Stimulated activated CD8-positive, alpha-beta memory T cell treated with anti-CD3 and anti-CD28 coated beads, Interleukin-12 subunit alpha, Interleukin-12 subunit beta, amount 100 ng/mL, for 1 hour (primary cell): ENCODE results near the gene TMEM250.
"Not testable (repeated sequence)": the region's sequence is repeated elsewhere in the genome, so short reads cannot be mapped to it uniquely, and the experiment has no call there.

ENCODE experiments used
- DNase-seq: peaks from one replicate; pipeline ENCODE4 v3.0.0-alpha.2; 2020; ENCODE audit warnings: low read depth

TMEM250 gene, protein sequence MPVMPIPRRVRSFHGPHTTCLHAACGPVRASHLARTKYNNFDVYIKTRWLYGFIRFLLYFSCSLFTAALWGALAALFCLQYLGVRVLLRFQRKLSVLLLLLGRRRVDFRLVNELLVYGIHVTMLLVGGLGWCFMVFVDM

GRCh38 chr9:136118320-136119060 is at the start of gene TMEM250:
TMEM250 (minus strand) TSS chr9:136118875; CDS start chr9:136116900, 1,975 bp downstream.
- peak; percentile 93 for DNase-seq

GRCh38 chr9:136163248-136163850 is 44.7 kb upstream of the TMEM250 start:
- no peak for DNase-seq

GRCh38 chr9:136160995-136161610 is 42.4 kb upstream of the TMEM250 start:
- no peak for DNase-seq

DNA sequence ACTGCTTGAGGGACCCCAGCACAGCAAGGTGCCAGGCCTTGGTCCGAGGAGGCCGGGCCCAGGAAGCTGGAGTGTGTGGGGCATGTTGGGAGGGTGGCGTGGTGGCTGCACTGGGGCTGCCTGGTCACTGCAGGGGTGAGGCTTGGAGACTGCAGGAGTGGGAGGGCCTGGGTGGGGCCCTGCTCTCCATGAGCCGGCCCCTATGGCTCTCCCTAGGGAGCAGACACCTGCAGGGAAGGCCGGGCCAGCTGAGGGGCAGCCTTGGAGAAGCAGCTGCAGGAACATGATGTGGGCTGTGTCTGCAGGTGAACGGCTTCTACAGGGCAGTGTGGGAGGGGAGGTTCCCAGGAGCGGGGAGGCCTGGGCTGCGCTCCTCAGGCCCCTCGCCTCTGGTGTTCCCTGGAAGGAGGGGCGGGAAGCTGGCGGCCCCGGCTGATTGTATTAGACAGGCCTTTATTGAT is 41.7 kb upstream of the TMEM250 start:
- no peak for DNase-seq

DNA sequence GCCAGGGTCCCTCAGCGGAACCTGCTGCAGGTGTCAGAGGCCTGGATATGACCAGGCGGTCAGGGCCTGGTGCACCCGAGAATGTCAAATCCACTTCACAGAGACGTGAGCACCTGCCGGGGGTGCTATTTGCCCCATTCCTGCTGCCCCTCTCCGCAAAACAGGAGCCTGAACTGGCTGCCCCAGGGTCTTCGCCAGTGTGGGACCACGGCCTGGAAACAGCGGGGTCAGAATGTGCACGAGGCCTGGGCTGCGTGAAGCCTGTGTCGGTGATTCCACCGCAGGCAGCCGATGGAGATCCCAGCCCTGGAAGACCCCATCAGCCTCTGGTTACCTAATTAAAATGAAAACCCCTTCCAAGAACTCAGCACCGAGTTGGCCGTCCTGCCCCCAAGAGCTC is 41.2 kb upstream of the TMEM250 start:
- no peak for DNase-seq

DNA sequence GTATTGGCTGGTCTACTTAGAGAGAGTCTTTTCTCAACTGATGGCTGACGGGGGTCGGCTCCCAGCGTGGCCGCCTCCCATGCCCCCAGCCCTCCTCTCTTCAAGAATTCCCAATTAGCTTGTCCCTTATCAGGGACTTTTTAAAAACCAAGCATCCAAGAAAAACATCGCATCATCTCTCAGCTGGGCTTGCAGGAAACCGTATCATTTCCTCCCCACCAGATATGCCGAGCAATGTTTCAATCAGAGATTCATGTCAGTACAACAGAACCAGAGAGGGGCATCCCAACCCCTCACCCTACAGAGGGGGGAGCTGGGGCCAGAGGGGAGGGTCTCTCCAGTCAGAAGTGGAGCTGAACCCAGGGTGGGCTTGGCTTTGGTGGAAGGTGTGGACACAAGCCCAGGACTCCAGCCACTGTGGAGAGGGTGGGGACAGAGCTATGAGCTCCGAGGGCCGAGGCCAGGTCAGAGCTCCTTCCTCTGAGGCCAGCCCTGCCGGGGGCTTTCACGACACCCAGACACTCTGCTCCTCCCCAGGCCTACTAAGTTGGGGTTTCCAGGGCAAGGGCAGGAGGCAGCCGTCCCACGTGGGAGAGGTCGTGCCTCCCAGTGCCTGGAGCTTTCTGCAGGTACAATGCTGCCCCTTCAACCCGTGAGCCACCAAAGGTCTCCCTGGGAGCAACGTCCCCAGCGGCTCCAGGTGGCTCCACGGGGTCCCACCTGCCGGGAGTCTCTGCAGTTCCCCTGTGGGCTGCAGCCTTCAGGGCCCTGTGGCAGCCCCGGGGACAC is 39.0 kb upstream of the TMEM250 start:
- no peak for DNase-seq

GRCh38 chr9:136156209-136157120 is 37.8 kb upstream of the TMEM250 start:
- no peak for DNase-seq

- DNase-seq = no peak
These were observed 36.9 kb upstream of the TMEM250 start for GRCh38 chr9:136155576-136155975.

DNA sequence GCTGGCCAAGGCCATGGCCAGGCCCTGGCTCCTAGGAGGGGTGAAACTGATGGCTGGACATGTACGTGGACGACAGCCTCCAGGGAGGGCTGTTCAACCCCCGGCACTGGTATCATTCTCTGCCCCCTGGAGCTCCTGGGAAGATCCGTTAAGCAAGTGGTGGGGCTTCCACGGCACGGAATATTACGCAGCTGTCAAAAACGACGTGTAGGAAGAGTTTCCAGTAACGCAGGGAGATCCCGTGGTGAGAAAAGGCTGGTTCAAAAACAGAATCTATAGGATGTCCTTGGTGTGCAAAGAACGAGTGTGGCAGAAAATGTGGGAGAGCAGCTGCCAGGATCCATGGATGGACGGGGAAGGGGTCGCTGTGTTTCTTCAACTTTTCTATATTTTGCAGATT is 36.3 kb upstream of the TMEM250 start:
- DNase-seq = no peak

- no peak for DNase-seq
These were observed 34.8 kb upstream of the TMEM250 start for GRCh38 chr9:136153381-136154065.

GRCh38 chr9:136152931-136153330 is 34.3 kb upstream of the TMEM250 start:
- DNase-seq = no peak

DNA sequence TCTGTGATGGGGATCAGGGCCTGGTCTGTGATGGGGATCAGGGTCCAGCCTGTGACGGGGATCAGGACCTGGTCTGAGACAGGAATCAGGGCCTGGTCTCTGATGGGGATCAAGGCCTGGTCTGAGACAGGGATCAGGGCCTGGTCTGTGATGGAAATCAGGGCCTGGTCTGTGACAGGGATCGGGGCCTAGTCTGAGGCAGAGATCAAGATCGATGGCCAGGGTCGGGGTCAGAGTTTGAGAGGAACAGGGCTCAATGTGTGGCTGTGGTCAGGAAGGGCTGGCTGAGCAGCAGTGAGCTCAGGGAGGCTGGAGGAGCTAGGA is 33.8 kb upstream of the TMEM250 start:
- DNase-seq = no peak

DNA sequence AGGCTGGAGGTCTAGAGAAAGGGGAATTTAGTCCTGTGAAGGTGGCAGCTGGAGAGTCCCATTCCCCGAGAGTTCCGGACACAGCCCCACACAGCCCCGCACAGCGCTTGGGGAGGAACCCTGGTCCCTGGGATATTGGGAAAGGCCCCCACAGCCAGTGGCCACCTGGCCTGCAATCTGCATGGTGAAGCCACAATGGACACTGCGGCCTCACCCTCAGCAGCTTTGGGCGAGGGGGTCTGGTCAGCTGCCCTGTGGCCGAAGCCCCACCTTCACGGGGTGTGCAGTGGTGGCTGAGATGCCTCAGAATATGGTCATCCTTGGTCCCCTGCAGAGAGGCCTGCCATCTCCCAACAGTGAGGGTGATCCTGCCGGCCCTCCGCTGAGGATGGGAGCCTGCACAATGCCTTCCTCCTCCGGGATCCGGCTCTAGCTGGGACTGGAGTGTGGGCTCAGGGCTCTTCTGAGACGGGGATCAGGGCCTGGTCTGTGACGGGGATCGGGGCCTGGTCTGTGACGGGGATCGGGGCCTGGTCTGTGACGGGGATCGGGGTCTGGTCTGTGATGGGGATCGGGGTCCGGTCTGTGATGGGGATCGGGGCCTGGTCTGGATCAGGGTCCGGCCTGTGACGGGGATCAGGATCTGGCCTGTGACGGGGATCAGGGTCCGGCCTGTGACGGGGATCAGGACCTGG is 33.3 kb upstream of the TMEM250 start:
- DNase-seq = no peak

DNA sequence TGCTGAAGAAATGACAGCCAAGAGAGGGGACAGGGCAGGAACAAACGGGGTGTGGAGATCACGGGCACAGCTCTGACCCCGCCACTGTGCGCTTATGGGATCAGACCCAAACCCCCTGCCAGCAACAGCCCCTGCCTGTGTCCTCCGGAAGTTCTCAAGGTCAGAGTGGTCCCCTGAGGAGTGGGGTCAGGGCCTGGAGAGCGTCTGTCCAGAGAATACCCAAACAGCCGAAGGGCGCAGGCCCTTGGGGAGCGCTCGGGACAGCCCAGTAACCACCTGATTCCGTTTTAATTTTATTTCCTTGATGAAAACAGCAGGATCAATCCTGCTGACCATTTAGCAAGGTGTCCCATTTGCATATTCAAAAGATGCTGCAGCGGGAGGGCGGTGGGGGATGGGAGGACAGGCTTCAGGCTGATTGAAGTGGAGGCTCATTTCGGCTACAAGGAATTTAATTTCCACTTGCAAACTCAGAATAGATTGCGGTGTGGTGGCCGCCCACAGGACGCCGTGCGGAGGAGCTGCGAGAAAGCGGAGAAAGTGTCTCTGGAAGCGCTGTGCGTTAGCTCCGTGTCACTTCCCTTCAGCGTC is 32.6 kb upstream of the TMEM250 start:
- DNase-seq = no peak

- not testable (repeated sequence) for DNase-seq
These were observed 32.1 kb upstream of the TMEM250 start for GRCh38 chr9:136150664-136151213.

GRCh38 chr9:136149853-136150252 is 31.2 kb upstream of the TMEM250 start:
- no peak for DNase-seq

- DNase-seq = no peak
These were observed 30.7 kb upstream of the TMEM250 start for GRCh38 chr9:136149337-136149736.

- DNase-seq = no peak
These were observed 30.1 kb upstream of the TMEM250 start for GRCh38 chr9:136148766-136149165.
